Tibial nerve (tissue), 4 donors: ENCODE measurements around the gene SHISAL2A.

Experiments
- CTCF ChIP-seq, 5 experiments: fragments of 200-600 bp in 3 of 5; fragments of 450-650 bp in 2 of 5; sonication (generic) in 3 of 5; IDR thresholded peaks; one replicate each; pipeline ENCODE4 v1.5.1; 2016 to 2019; ENCODE audit warnings: antibody characterized with exemption in 5 of 5, mild to moderate bottlenecking in 3 of 5, moderate library complexity in 2 of 5
- EP300 ChIP-seq, 2 donors: sonication (generic); formaldehyde crosslinking; IDR thresholded peaks; one replicate each; pipeline ENCODE4 v1.6.1; 2017; ENCODE audit warnings: antibody characterized with exemption in 2 of 2, mild to moderate bottlenecking in 1 of 2
- POLR2A ChIP-seq, 2 donors: fragments of 450-650 bp; IDR thresholded peaks; one replicate each; pipeline ENCODE4 v1.6.1; 2017; ENCODE audit warnings: antibody characterized with exemption in 2 of 2, mild to moderate bottlenecking in 2 of 2, moderate library complexity in 2 of 2

DNA sequence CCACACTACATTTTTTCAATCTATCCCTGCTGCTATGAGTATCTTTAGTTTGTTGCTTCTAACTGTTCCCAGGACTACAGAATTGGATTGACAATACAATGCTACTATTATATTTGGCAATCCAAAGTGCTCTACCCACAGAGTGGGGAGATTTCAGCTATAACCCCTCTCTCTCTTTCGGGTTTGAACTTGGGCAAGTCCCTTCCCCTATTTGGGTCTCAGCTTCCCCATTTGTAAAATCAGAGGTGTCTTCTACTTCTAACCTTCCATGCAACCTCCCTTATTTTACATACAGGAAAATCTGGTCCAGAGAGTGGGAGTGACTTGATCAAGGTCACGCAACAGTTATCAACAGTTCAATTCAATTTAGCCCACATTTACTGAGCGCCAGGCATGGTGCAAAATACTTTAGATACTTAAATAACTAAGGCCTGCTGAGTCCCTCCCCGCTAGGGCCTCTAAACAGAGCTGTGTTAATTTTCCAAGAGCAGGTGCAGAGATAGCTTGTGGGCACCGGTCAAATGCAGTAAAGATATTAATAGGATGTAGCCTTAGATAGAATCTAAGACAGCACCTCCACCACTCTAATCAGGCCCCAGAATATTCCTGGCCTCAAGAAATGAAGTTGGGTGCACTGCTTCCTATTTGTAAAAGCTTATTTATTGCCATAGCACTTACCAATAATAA, 40.2 kb upstream of the SHISAL2A start:
- TF ChIP-seq EP300 (IDR thresholded peaks at IDR 0.05) (no peak), CTCF (IDR thresholded peaks at IDR 0.05) (no peak), POLR2A (IDR thresholded peaks at IDR 0.05) (no peak)
